ENCODE data around the gene JAK1.
"Not testable (repeated sequence)": the region's sequence is repeated elsewhere in the genome, so short reads cannot be mapped to it uniquely, and the experiment has no call there.

The JAK1 gene

DNA sequence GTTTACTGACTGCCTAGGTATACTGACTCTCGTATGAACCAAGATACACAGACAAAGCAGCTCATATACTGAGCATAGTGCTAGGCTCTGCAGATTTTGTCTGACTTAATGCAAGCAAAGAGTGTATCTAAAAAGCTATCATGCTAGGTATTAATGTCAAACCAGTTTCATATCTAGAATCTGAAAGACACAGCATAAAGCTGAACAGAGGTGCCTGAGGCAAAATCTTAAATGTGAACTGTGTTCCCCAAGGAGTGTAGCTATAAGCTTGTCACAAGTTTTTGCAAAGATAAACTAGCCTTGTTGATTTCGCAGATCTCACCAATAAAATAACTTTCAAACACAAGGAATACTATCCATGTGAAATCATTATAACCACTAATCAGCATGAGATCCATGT lies 18.1 kb downstream of the JAK1 start:
- no peak for DNase-seq

GRCh38 chr1:64946916-64947315 lies 19.4 kb downstream of the JAK1 start:
- no peak for DNase-seq

DNA sequence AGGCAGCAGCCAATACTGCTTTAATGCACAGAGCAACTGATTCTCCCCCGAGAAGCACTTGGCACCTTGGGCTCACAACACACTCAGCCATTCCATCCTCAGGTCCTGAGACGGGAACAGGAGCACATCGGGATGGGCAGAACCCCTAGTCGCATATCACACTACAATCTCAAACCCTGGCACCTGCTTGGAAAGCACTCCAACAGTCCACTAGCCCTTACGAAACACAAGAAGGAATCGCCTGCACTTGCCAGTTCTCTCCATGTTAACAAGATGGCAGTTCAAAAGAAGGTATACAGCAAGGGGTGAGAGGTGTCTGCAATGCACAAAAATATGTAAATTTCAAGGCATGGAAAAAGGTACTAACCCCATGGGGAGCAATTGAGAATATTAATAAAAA lies 21.4 kb downstream of the JAK1 start:
- DNase-seq, result no peak

- DNase-seq, result no peak
These were observed 23.7 kb downstream of the JAK1 start for GRCh38 chr1:64942675-64943074.

- DNase-seq, result no peak
These were observed 24.2 kb downstream of the JAK1 start for GRCh38 chr1:64942118-64942517.

- DNase-seq, result no peak
These were observed 24.8 kb downstream of the JAK1 start for GRCh38 chr1:64941461-64942117.

- DNase-seq, result no peak
These were observed 26.3 kb downstream of the JAK1 start for GRCh38 chr1:64940025-64940424.

DNA sequence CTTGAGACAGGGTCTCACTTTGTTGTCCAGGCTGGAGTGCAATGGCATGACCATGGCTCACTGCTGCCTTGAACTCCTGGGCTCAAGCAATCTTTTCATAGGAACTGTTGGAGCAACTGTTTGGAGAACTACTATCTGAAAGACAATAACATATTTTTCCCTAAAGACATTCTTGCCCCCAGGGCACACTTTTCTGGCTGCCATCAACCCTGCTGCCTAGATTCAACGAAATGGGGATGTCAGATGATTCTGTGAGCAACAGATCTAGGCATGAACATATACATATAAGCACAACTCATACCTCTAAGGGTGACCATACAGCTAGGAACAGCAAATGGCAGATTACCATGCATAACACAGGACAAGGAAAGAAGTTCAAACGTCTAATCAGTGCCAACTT lies 27.4 kb downstream of the JAK1 start:
- no peak for DNase-seq

- no peak for DNase-seq
These were observed 29.4 kb downstream of the JAK1 start for GRCh38 chr1:64936956-64937355.

DNA sequence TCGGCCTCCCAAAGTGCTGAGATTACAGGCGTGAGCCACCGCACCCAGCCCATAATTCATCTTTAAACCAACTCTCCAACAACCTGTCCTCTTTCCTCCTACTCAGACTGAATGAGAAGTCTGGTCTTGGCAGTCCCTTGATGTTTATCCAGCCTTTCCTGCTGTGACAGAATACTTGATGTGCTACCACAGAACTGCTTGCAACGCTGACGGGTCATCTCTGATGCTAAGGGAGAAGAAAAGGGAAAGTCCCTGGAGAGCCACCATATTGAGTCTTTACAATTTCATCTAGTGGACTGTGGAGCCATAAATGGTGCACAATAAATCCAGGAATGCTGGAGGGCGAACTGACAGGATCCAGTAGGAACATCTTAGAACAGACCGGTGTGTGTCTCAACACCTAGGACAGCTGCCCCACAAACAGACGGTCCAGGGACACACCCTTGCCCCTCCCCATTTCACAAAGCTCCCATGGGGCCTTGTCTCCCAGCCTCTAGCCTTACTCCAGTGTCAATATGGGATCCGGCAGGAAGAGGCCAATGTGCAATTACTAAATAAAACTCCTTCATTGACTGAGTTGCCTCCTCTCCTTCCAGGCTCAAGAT lies 30.7 kb downstream of the JAK1 start:
- DNase-seq, result no peak

GRCh38 chr1:64934878-64935275 lies 31.5 kb downstream of the JAK1 start:
- no peak for DNase-seq

DNA sequence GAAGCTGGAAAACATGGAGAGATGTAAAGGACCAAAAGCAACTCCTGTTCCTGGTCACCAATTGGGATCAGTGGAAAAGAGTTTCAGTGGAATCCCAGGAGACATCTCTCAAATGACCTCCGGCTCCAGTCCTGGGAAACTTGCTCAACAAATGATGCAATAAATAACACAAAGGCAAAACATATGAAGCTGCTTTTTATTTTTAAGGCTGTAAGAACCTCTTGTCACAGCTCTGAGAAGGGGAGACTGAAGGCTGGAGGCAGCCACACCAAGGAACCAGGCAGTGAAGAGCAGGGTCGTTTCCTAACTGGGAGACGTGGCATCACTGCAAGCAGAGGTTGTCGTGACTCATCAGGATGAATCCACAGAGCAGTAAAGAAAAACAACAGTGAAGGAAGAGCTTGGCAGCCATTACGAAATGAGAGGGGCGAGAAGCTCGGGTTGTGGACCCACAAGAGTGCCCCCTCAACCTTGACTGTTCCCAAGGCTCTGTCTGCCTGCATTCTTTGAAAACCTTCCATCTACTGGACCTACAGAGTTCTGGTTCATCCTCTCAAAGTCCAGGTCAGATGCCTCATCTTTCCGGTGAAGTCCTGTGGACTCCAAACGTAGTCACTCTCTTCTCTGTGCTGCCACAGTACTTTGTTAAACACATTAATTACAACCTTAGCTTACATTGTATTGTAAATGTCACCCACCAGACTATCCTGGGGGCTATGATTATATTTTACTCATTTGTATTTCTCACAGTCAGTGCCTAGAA lies 32.1 kb downstream of the JAK1 start:
- no peak for DNase-seq

- DNase-seq, result no peak
These were observed 32.9 kb downstream of the JAK1 start for GRCh38 chr1:64933296-64934070.

- DNase-seq, result no peak
These were observed 33.4 kb downstream of the JAK1 start for GRCh38 chr1:64932962-64933295.

- DNase-seq, result not testable (repeated sequence)
These were observed 35.7 kb downstream of the JAK1 start for GRCh38 chr1:64930640-64931039.

GRCh38 chr1:64929221-64929620 lies 37.1 kb downstream of the JAK1 start:
- no peak for DNase-seq

DNA sequence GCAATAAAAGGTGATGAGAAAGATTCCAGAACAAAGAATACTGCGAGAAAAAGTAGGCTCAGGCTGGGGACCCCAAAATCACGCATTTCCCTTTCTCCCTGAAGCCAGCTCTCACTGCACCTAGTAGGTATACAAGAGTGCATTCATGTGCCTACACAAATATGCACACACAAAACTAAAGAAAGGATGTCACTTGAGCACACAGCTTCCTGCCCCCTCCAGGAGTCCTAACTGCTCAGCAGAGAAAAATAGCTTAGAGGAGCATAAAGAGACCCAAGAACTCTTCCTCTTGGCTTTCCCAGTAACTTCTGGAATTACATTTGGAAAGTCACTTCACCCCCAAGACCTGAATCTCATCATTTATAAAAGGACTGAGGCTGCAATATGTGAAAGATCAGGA lies 38.0 kb downstream of the JAK1 start:
- no peak for DNase-seq

- DNase-seq, result no peak
These were observed 40.8 kb downstream of the JAK1 start for GRCh38 chr1:64925594-64925993.

- DNase-seq, result no peak
These were observed 43.0 kb downstream of the JAK1 start for GRCh38 chr1:64923294-64923718.

GRCh38 chr1:64922336-64922735 lies 44.0 kb downstream of the JAK1 start:
- DNase-seq, result no peak

DNA sequence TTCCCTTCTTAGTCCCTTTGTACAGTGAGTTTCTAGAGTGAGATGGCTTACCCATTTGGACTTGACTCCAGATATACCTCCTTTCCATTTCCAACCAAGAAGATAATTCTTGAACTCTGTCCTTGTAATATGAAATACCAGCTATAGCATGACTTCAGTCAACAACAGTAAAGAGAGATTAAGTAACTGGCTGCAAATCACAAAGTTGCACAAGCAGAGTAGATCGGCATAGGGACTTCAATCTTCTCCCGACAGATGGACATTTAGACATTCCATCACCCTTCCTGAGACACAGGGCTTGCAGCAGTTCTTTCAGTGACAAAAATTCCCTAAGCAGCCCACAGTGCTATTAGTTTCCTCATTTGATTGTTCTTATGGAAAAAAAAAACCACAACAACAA lies 44.6 kb downstream of the JAK1 start:
- no peak for DNase-seq

DNA sequence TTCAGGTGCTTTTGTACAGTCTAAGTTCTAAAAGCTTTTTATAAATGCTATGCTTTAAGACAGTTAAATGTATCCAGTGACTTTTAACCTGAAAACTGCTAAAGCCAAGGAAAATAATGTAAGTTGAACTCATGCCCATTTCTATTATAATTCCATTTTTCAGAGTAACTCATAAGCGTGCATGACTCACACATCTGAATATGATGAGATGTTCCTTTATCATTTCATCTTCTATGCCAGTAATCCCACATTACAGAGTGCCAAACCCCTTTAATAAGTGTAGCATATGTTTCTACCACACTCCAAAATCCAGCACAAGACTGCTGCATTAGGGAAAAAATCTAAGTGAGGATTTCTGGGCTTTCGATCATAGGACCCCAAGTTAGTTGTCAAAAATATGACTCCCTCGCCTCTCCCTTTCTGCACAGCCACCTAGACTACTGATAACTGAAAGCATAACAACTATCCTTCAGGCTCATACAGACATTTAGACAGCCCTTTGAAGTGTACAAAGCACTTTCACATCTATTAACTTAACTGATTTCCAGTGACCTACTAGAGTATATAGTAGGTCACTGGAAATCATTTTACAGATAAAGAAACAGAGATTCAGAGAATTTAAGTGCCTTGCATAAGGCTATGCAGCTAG lies 45.3 kb downstream of the JAK1 start:
- no peak for DNase-seq

GRCh38 chr1:64919120-64919519 lies 47.2 kb downstream of the JAK1 start:
- DNase-seq, result not testable (repeated sequence)

Data from left hindlimb (tissue), 1 donor.